HFF-Myc (cell line): ENCODE data around the gene RESF1.

Source experiments
- DNase-seq: peaks from one replicate; pipeline ENCODE4 v3.0.0-alpha.2; 2011; ENCODE audit warnings: low read depth; ENCODE audit errors: extremely low read depth
- H3K4me3 ChIP-seq: replicated peaks from 2 replicates; pipeline ENCODE4 v1.5.1; 2011; ENCODE audit warnings: low read depth, mild to moderate bottlenecking, control low read depth, low read length
- CTCF ChIP-seq: IDR thresholded peaks from 2 replicates; pipeline ENCODE4 v1.5.1; 2012; ENCODE audit warnings: mild to moderate bottlenecking, low read depth, low read length, control low read depth; ENCODE audit errors: missing control alignments

The RESF1 gene

DNA sequence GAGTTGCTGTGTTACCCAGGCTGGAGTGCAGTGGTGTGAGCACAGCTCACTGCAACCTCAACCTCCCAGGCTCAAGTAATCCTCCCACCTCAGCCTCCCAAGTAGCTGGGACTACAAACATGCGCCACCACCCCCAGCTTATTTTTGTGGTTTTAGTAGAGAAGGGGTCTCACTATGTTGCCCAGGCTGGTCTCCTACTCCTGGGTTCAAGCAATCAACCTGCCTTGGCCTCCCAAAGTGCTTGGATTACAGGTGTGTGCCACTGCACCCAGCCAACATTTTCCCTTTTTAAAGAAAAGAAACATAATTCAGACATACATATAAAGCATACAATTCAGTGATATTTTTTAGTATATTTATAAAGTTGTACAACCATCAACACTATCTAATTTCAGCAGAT, 44.4 kb downstream of the RESF1 start:
- no peak for DNase-seq
- H3K4me3 ChIP-seq: no peak overlapping the region
- no peak for TF ChIP-seq CTCF

DNA sequence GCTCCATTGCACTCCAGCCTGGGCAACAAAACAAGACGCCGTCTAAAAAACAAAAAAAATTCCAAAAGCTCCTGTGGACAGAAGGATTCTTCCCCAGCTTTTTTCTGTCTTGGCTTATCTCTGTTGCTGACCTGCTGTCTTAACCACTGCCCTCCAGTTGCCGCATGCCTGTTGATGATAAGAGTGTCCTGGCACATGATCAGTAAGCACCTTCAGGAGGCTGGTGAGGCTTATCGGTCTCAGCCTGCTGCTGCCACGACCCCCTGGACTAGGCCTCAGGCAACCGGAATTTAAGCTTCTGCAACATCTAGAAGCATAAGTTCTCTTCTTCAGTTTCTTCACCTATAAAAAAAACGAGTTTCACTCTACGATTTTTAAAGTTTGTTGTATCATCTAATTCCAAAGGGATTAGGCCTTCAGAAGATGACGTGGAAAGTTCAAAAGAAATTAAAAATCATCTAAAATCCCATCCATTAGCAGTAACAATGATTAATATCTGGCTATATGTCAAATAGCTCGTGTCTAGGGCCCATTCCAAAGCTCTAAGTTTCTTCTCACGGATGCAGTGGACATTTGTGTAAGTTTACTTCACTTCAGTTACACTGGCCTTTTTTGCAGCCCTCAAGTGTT, 46.4 kb downstream of the RESF1 start:
- H3K4me3 ChIP-seq: no peak overlapping the region
- TF ChIP-seq CTCF: no peak
- DNase-seq: no peak
